ENCODE results near the gene JMJD1C. TPM values are rescaled to one million over a fixed set of nuclear protein-coding genes. Genes with fewer than 3 reads are reported as not detected.
A peak's percentile ranks its signal among the peaks of the same experiment; 100 is the strongest.

JMJD1C gene
- total RNA-seq, 4 donors from 2014 or later = 92.0 to 153 (median 124) TPM

- TF ChIP-seq CTCF (IDR thresholded peaks at IDR 0.05) (no peak), POLR2A (IDR thresholded peaks at IDR 0.05) (no peak)
- H3K4me3 ChIP-seq = no peak overlapping the region
- H3K27me3 ChIP-seq = no peaks in the 10 kb centered on the region
- no peaks in the 10 kb centered on the region for H3K9me3 ChIP-seq
- H3K27ac ChIP-seq = no peak overlapping the region
- no peaks in the 10 kb centered on the region for H3K4me1 ChIP-seq
- no peak for DNase-seq
- no peaks in the 10 kb centered on the region for H3K36me3 ChIP-seq
Measured at GRCh38 chr10:63281967-63282366, 183.8 kb downstream of the JMJD1C start.

GRCh38 chr10:63280386-63280785 lies 185.4 kb downstream of the JMJD1C start:
- Histone ChIP-seq H3K9me3 (no peaks in the 10 kb centered on the region), H3K27me3 (no peaks in the 10 kb centered on the region), H3K4me3 (no peak overlapping the region), H3K36me3 (no peaks in the 10 kb centered on the region), H3K27ac (no peak overlapping the region), H3K4me1 (peaks cover 0 to 2% (median 0%) of the 10 kb centered on the region in 4 donors)
- TF ChIP-seq POLR2A (IDR thresholded peaks at IDR 0.05) = no peak
- no peak for TF ChIP-seq CTCF (IDR thresholded peaks at IDR 0.05)
- DNase-seq = no peak

- Histone ChIP-seq H3K27me3 (no peaks in the 10 kb centered on the region), H3K4me1 (peaks cover 0 to 14% (median 9%) of the 10 kb centered on the region in 4 donors), H3K4me3 (no peak overlapping the region), H3K36me3 (no peaks in the 10 kb centered on the region), H3K9me3 (no peaks in the 10 kb centered on the region), H3K27ac (no peak overlapping the region)
- no peak for DNase-seq
- TF ChIP-seq CTCF (IDR thresholded peaks at IDR 0.05) = no peak
- no peak for TF ChIP-seq POLR2A (IDR thresholded peaks at IDR 0.05)
Measured at GRCh38 chr10:63275094-63275493, 190.7 kb downstream of the JMJD1C start.

- DNase-seq = no peak
Measured at GRCh38 chr10:63273577-63273976, 192.2 kb downstream of the JMJD1C start.

GRCh38 chr10:63268798-63269503 lies 196.8 kb downstream of the JMJD1C start:
- DNase-seq = peak; percentile 68 to 95 (median 89)
- Histone ChIP-seq H3K9me3 (no peaks in the 10 kb centered on the region), H3K27me3 (no peaks in the 10 kb centered on the region), H3K4me3 (peak overlapping the region; percentile 51 to 70 (median 60)), H3K4me1 (peaks cover 0 to 14% (median 9%) of the 10 kb centered on the region in 4 donors), H3K27ac (peak overlapping the region; percentile 82 to 96 (median 92)), H3K36me3 (no peaks in the 10 kb centered on the region)
- TF ChIP-seq CTCF (IDR thresholded peaks at IDR 0.05) (peak; percentile 28 to 86 (median 64)), POLR2A (IDR thresholded peaks at IDR 0.05) (peak; percentile 94 to 98)

More at GRCh38 chr10:63273577-63273976, 192.2 kb downstream of the JMJD1C start:
- no peaks in the 10 kb centered on the region for H3K9me3 ChIP-seq
- H3K27me3 ChIP-seq = no peaks in the 10 kb centered on the region
- peaks cover 0 to 14% (median 9%) of the 10 kb centered on the region in 4 donors for H3K4me1 ChIP-seq
- no peak for TF ChIP-seq CTCF (IDR thresholded peaks at IDR 0.05)
- TF ChIP-seq POLR2A (IDR thresholded peaks at IDR 0.05) = no peak
- no peaks in the 10 kb centered on the region for H3K36me3 ChIP-seq
- peak overlapping the region in 3 of 4 donors; percentile 16 to 48 (median 24) for H3K27ac ChIP-seq
- H3K4me3 ChIP-seq = no peak overlapping the region
